GM19351 (cell line): ENCODE data around the gene FAM3C.
A peak's percentile ranks its signal among the peaks of the same experiment; 100 is the strongest.

ENCODE experiments used
- ATAC-seq: cut with Tn5 transposase; IDR thresholded peaks from one replicate; pipeline ENCODE4 v1.9.1; 2021; ENCODE audit warnings: mild to moderate bottlenecking, moderate library complexity; ENCODE audit not compliant: unreplicated experiment

The FAM3C gene

GRCh38 chr7:121303422-121304101, 92.5 kb downstream of the FAM3C start:
- no peak for ATAC-seq

DNA sequence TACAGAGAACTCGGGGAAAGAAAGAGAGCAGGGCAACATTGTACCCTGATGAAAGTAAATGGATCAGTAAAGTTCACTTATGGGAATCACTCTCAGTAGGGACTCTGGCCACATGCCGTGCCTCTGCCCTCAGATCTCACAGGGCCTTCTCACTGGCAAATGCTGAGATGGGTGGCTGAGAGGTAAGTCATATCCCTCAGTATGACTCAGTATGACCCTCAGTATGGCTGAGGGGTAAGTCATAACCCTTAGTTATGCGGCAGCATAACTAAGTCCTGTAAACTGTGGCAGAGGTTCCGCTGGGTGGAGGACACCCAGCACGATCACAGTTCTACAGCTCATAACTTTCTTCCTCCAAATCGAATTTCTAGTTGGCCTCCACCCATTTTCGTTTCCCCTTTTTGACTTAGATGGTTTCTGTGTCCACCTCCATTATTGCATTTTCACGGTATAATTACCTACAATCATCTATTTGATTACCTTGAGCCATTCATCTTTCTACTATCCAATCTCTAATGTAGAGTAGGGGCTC, 93.8 kb downstream of the FAM3C start:
- peak; percentile 95 for ATAC-seq

- ATAC-seq, result no peak
Measured at GRCh38 chr7:121301446-121302213, 94.5 kb downstream of the FAM3C start.

GRCh38 chr7:121300685-121301420, 95.3 kb downstream of the FAM3C start:
- ATAC-seq, result no peak
